GM23338 (cell line): ENCODE results near the gene COL4A2.

ENCODE experiments used
- CREB1 ChIP-seq: fragments of 250-450 bp; sonication (Bioruptor Pico); IDR thresholded peaks from 2 replicates; pipeline ENCODE4 v1.5.0; 2020; ENCODE audit warnings: low read depth, mild to moderate bottlenecking, moderate library complexity
- CTCF ChIP-seq, 2 experiments: fragments of 200-600 bp in 1 of 2; sonication (generic) in 1 of 2; conservative IDR thresholded peaks; 2 replicates each; pipeline versions ENCODE4 v1.5.1 to v1.6.1; 2016 to 2017; ENCODE audit warnings: antibody characterized with exemption in 2 of 2, low read depth in 2 of 2, mild to moderate bottlenecking in 2 of 2, moderate library complexity in 1 of 2
- ETS1 ChIP-seq: IDR thresholded peaks from 2 replicates; pipeline ENCODE4 v1.6.1; 2016; ENCODE audit warnings: antibody characterized with exemption
- EZH2 ChIP-seq: fragments of 200-600 bp; sonication (generic); IDR thresholded peaks from one replicate; pipeline ENCODE4 v1.8.0; 2017; ENCODE audit warnings: antibody characterized with exemption, mild to moderate bottlenecking, low read depth; ENCODE audit not compliant: unreplicated experiment
- EZH2phosphoT487 ChIP-seq: fragments of 200-600 bp; sonication (generic); IDR thresholded peaks from one replicate; pipeline ENCODE4 v1.8.1; 2018; ENCODE audit warnings: antibody characterized with exemption; ENCODE audit not compliant: unreplicated experiment
- JUNB ChIP-seq: IDR thresholded peaks from one replicate; pipeline ENCODE4 v1.6.1; 2016; ENCODE audit warnings: antibody characterized with exemption; ENCODE audit not compliant: unreplicated experiment
- NANOG ChIP-seq: IDR thresholded peaks from 2 replicates; pipeline ENCODE4 v1.6.1; 2016; ENCODE audit warnings: antibody characterized with exemption, borderline replicate concordance
- POLR2AphosphoS5 ChIP-seq: IDR thresholded peaks from 2 replicates; pipeline ENCODE4 v1.6.1; 2016; ENCODE audit warnings: antibody characterized with exemption, low read depth
- STAT1 ChIP-seq: IDR thresholded peaks from one replicate; pipeline ENCODE4 v1.6.1; 2016; ENCODE audit warnings: antibody characterized with exemption; ENCODE audit not compliant: unreplicated experiment
- ZNF114 ChIP-seq: fragments of 250-450 bp; sonication (Bioruptor Pico); IDR thresholded peaks from 2 replicates; pipeline ENCODE4 v1.5.0; 2020; ENCODE audit warnings: mild to moderate bottlenecking, moderate library complexity
- ZNF331 ChIP-seq: fragments of 250-450 bp; sonication (Bioruptor Pico); IDR thresholded peaks from 2 replicates; pipeline ENCODE4 v1.5.0; 2020; ENCODE audit warnings: low read depth, mild to moderate bottlenecking, moderate library complexity
- TF ChIP-seq, protein P1 (sequence below): IDR thresholded peaks from one replicate; pipeline ENCODE4 v1.6.1; 2018; ENCODE audit warnings: antibody characterized with exemption; ENCODE audit not compliant: unreplicated experiment

DNA sequence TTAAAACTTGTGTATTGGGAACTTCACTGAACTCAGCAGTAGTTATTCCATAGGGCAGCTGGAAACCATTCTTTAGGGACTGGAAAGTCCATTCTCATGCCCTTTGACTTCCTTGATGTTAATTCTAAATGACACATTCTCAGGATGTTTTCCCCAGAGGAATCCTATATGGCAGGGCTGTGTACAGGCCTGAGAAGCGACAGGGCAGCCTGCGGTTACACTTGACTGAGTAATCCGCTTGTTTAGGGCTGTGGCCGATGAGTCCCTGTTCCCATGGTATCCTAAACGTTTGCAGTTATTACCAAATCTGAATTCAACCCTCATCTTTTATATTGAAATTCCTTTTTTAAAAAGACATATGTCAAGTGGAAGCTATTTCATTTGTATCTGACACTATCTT lies 83.5 kb downstream of the COL4A2 start:
- no peak for TF ChIP-seq EZH2phosphoT487
- no peak for TF ChIP-seq EZH2
- TF ChIP-seq CTCF (conservative IDR thresholded peaks at IDR 0.05; ENCODE audit: low read depth in 2 of 2), result no peak
- TF ChIP-seq, protein P1, sequence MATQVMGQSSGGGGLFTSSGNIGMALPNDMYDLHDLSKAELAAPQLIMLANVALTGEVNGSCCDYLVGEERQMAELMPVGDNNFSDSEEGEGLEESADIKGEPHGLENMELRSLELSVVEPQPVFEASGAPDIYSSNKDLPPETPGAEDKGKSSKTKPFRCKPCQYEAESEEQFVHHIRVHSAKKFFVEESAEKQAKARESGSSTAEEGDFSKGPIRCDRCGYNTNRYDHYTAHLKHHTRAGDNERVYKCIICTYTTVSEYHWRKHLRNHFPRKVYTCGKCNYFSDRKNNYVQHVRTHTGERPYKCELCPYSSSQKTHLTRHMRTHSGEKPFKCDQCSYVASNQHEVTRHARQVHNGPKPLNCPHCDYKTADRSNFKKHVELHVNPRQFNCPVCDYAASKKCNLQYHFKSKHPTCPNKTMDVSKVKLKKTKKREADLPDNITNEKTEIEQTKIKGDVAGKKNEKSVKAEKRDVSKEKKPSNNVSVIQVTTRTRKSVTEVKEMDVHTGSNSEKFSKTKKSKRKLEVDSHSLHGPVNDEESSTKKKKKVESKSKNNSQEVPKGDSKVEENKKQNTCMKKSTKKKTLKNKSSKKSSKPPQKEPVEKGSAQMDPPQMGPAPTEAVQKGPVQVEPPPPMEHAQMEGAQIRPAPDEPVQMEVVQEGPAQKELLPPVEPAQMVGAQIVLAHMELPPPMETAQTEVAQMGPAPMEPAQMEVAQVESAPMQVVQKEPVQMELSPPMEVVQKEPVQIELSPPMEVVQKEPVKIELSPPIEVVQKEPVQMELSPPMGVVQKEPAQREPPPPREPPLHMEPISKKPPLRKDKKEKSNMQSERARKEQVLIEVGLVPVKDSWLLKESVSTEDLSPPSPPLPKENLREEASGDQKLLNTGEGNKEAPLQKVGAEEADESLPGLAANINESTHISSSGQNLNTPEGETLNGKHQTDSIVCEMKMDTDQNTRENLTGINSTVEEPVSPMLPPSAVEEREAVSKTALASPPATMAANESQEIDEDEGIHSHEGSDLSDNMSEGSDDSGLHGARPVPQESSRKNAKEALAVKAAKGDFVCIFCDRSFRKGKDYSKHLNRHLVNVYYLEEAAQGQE, result no peak
- TF ChIP-seq POLR2AphosphoS5, result no peak
- no peak for TF ChIP-seq ETS1
- no peak for TF ChIP-seq CREB1 (CRISPR knock-in tag)
- TF ChIP-seq JUNB, result no peak
- no peak for TF ChIP-seq ZNF114
- TF ChIP-seq NANOG, result no peak
- TF ChIP-seq STAT1, result no peak
- TF ChIP-seq ZNF331 (CRISPR knock-in tag), result no peak
